C4-2B (cell line): ENCODE results near the gene RGS7.

Experiments used
- CTCF ChIP-seq: fragments of 450-650 bp; conservative IDR thresholded peaks from 2 replicates; pipeline ENCODE4 v1.5.1; 2017; ENCODE audit warnings: mild to moderate bottlenecking
- ZFX ChIP-seq: fragments of 450-650 bp; IDR thresholded peaks from 2 replicates; pipeline ENCODE4 v1.6.1; 2017

DNA sequence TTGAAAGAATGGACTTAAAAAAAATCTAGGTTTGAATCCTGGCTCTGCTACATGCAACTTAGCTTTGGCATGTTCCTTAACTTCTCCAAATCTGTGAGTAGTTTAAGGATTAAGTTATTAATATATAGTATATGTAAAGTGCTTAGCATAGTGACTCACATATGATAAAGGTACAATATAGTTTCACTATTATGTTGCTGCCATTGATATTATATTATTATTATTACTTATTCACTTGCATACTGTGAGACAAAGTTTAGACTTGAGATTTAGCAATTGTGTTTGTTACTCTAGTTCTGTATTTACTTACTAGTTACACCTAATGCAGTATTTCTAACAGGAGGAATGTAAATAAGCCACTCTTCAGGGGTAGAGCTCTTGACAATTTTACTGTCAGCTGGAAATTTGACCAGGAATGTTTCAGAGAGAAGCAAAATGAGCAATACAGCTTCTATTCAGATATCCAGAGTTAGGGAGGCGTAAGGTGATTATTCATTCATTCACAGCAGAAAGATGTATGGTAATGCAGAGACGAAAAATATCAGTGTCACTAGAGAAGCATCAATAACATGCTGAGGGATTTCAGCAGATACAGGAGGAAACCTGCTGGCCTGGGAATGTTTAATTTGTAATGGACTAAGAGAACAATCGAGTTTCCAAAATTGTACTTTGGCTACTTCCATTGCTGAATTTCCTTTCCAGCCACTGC is 25.5 kb downstream of the RGS7 start:
- TF ChIP-seq CTCF (no peak), ZFX (no peak)
